NCI-H82 treated with DMSO at 0.1 percent for 48 hours (cell line): ENCODE data around the gene S100A10.

Experiments
- DNase-seq: peaks from one replicate; lab custom pipeline; 2025; ENCODE audit not compliant: unreplicated experiment; lab: John Stamatoyannopoulos, UW

S100A10 gene

GRCh38 chr1:151993734-151994496, at the start of gene S100A10:
Gene S100A10, minus strand, starts transcription at chr1:151993859. Its CDS starts 7,629 bp downstream, at chr1:151986230.
- DNase-seq = no peak

- no peak for DNase-seq
Observed at GRCh38 chr1:152042030-152042429, 48.4 kb upstream of the S100A10 start.

- no peak for DNase-seq
Observed at GRCh38 chr1:152039886-152040285, 46.2 kb upstream of the S100A10 start.

- DNase-seq = no peak
Observed at GRCh38 chr1:152039461-152039860, 45.8 kb upstream of the S100A10 start.

GRCh38 chr1:152038871-152039270, 45.2 kb upstream of the S100A10 start:
- no peak for DNase-seq

- DNase-seq = no peak
Observed at GRCh38 chr1:152036267-152037216, 42.9 kb upstream of the S100A10 start, which contains the start of gene S100A11. Gene S100A11, minus strand, starts transcription at chr1:152037004. Its CDS starts 89 bp downstream, at chr1:152036915.

GRCh38 chr1:152035539-152036266, 42.0 kb upstream of the S100A10 start:
- no peak for DNase-seq

- peak; percentile 22 for DNase-seq
Observed at GRCh38 chr1:152034654-152035538, 41.2 kb upstream of the S100A10 start.

GRCh38 chr1:152034324-152034653, 40.6 kb upstream of the S100A10 start:
- no peak for DNase-seq

GRCh38 chr1:152029929-152030211, 36.2 kb upstream of the S100A10 start:
- DNase-seq = no peak

- no peak for DNase-seq
Observed at GRCh38 chr1:152029144-152029928, 35.7 kb upstream of the S100A10 start.

GRCh38 chr1:152026895-152027294, 33.2 kb upstream of the S100A10 start:
- DNase-seq = no peak

- DNase-seq = no peak
Observed at GRCh38 chr1:152024223-152024622, 30.6 kb upstream of the S100A10 start.

- DNase-seq = no peak
Observed at GRCh38 chr1:152023221-152023620, 29.6 kb upstream of the S100A10 start.

- no peak for DNase-seq
Observed at GRCh38 chr1:152022474-152022873, 28.8 kb upstream of the S100A10 start.

GRCh38 chr1:152021569-152021968, 27.9 kb upstream of the S100A10 start:
- DNase-seq = no peak

- no peak for DNase-seq
Observed at GRCh38 chr1:152020849-152021248, 27.2 kb upstream of the S100A10 start.

GRCh38 chr1:152018537-152018936, 24.9 kb upstream of the S100A10 start:
- DNase-seq = no peak

- no peak for DNase-seq
Observed at GRCh38 chr1:152015766-152016165, 22.1 kb upstream of the S100A10 start.

- DNase-seq = no peak
Observed at GRCh38 chr1:152014943-152015342, 21.3 kb upstream of the S100A10 start.
